H1 (cell line): ENCODE data around the gene SLIT3. TPM values are rescaled to one million over a fixed set of nuclear protein-coding genes. Genes with fewer than 3 reads are reported as not detected.

ENCODE experiments used
- CTCF ChIA-PET: fragments of 300-600 bp; sonication (Branson Sonifier 250); formaldehyde crosslinking; loops from one replicate; lab custom pipeline; 2021; ENCODE audit not compliant: partially characterized antibody; lab: Charles Lee
- POLR2A ChIA-PET: fragments of 300-600 bp; sonication (Branson Sonifier 250); formaldehyde crosslinking; loops from one replicate; lab custom pipeline; 2021; ENCODE audit warnings: inconsistent platforms; ENCODE audit not compliant: partially characterized antibody; lab: Charles Lee
- DNase-seq, 2 experiments: peaks; one replicate each; pipeline versions ENCODE4 v3.0.0 to v3.0.0-alpha.2; 2010 to 2022; ENCODE audit warnings: low spot score in 2 of 2, low read depth in 1 of 2, mixed read lengths in 1 of 2
- FAIRE-seq: peaks from 2 replicates; lab custom pipeline; 2011; peaks lifted over from hg19 to GRCh38; lab: Jason Lieb, UNC
- H2AFZ ChIP-seq: 2 replicates; pipeline ENCODE4 v1.8.1; 2012; ENCODE audit warnings: low read length, inconsistent platforms
- H2AK5ac ChIP-seq: 2 replicates; pipeline ENCODE4 v1.6.1; 2013; ENCODE audit warnings: low read depth, low read length
- H2BK120ac ChIP-seq: replicated peaks from 2 replicates; pipeline ENCODE3; 2013; ENCODE audit warnings: low read depth, low read length, inconsistent platforms
- H2BK12ac ChIP-seq: 2 replicates; pipeline ENCODE4 v1.6.1; 2013; ENCODE audit warnings: low read depth, low read length
- H2BK15ac ChIP-seq: 2 replicates; pipeline ENCODE4 v1.6.1; 2013; ENCODE audit warnings: low read length
- H2BK20ac ChIP-seq: 2 replicates; pipeline ENCODE4 v1.6.1; 2013; ENCODE audit warnings: low read length
- H2BK5ac ChIP-seq: 2 replicates; pipeline ENCODE4 v1.6.1; 2013; ENCODE audit warnings: low read depth, low read length
- H3K14ac ChIP-seq: 2 replicates; pipeline ENCODE4 v1.6.1; 2013; ENCODE audit warnings: inconsistent platforms; ENCODE audit not compliant: insufficient read length
- H3K18ac ChIP-seq: 2 replicates; pipeline ENCODE4 v1.6.1; 2013; ENCODE audit warnings: low read length; ENCODE audit errors: extremely low read depth
- H3K23ac ChIP-seq: 2 replicates; pipeline ENCODE4 v1.6.1; 2013; ENCODE audit warnings: inconsistent platforms; ENCODE audit not compliant: insufficient read length
- H3K23me2 ChIP-seq: 2 replicates; pipeline ENCODE4 v1.6.1; 2013; ENCODE audit warnings: low read depth, low read length
- H3K27ac ChIP-seq: 2 replicates; pipeline ENCODE4 v1.6.1; 2011; ENCODE audit warnings: low read depth, low read length, inconsistent platforms
- H3K27me3 ChIP-seq, 4 experiments: replicated peaks in 1 of 4; 1 replicate in 1 of 4; 2 replicates in 3 of 4; pipeline versions ENCODE4 v1.6.1 to v1.8.1; 2011 to 2013; ENCODE audit warnings: low read length in 3 of 4, mild to moderate bottlenecking in 3 of 4, inconsistent platforms in 2 of 4, mixed read lengths in 2 of 4, moderate library complexity in 1 of 4; ENCODE audit not compliant: control insufficient read depth in 3 of 4, insufficient read depth in 3 of 4; ENCODE audit errors: extremely low read depth in 1 of 4
- H3K36me3 ChIP-seq, 4 experiments: 2 replicates each; pipeline versions ENCODE4 v1.6.1 to v1.8.1; 2011 to 2013; ENCODE audit warnings: mild to moderate bottlenecking in 4 of 4, low read length in 3 of 4, moderate library complexity in 2 of 4, control low read depth in 1 of 4, inconsistent platforms in 1 of 4; ENCODE audit not compliant: insufficient read depth in 4 of 4, control insufficient read depth in 2 of 4
- H3K4ac ChIP-seq: replicated peaks from 2 replicates; pipeline ENCODE3; 2013; ENCODE audit warnings: low read length, low read depth, mixed read lengths, inconsistent platforms; ENCODE audit not compliant: insufficient read length
- H3K4me1 ChIP-seq, 4 experiments: replicated peaks in 1 of 4; 1 replicate in 1 of 4; 2 replicates in 3 of 4; pipeline versions ENCODE4 v1.6.1 to v1.8.1; 2011 to 2013; ENCODE audit warnings: low read length in 3 of 4, inconsistent platforms in 2 of 4, mixed read lengths in 1 of 4; ENCODE audit not compliant: insufficient read depth in 4 of 4, control insufficient read depth in 3 of 4
- H3K4me2 ChIP-seq, 2 experiments: 2 replicates each; pipeline versions ENCODE4 v1.6.1 to v1.8.1; 2011 to 2013; ENCODE audit warnings: low read depth in 2 of 2, low read length in 2 of 2, control low read depth in 1 of 2, inconsistent platforms in 1 of 2, mild to moderate bottlenecking in 1 of 2; ENCODE audit not compliant: insufficient read depth in 1 of 2
- H3K4me3 ChIP-seq, 4 experiments: fragments of 200-600, 300-600 bp in 1 of 4; sonication (generic), shearing (Covaris generic), sonication (Bioruptor Twin) in 1 of 4; 2 replicates each; pipeline versions ENCODE4 v1.5.1 to v1.8.1; 2011 to 2016; ENCODE audit warnings: low read length in 4 of 4, low read depth in 3 of 4, control low read depth in 2 of 4, inconsistent platforms in 2 of 4, mild to moderate bottlenecking in 2 of 4, mixed read lengths in 1 of 4, moderate library complexity in 1 of 4; ENCODE audit not compliant: insufficient read depth in 2 of 4; ENCODE audit errors: extremely low read depth in 1 of 4
- H3K56ac ChIP-seq: replicated peaks from 2 replicates; pipeline ENCODE3; 2013; ENCODE audit warnings: low read depth, mild to moderate bottlenecking, mixed read lengths, low read length, inconsistent platforms; ENCODE audit not compliant: insufficient read length
- H3K79me1 ChIP-seq: 2 replicates; pipeline ENCODE4 v1.6.1; 2013; ENCODE audit warnings: low read depth, low read length, control low read depth
- H3K79me2 ChIP-seq, 2 experiments: 2 replicates each; pipeline versions ENCODE4 v1.6.1 to v1.8.1; 2012 to 2013; ENCODE audit warnings: low read length in 2 of 2, mild to moderate bottlenecking in 2 of 2, inconsistent platforms in 1 of 2; ENCODE audit not compliant: insufficient read depth in 2 of 2, control insufficient read depth in 1 of 2
- H3K9ac ChIP-seq, 4 experiments: replicated peaks in 1 of 4; 1 replicate in 1 of 4; 2 replicates in 3 of 4; pipeline versions ENCODE4 v1.6.1 to v1.8.1; 2011 to 2013; ENCODE audit warnings: low read depth in 3 of 4, low read length in 3 of 4, control low read depth in 2 of 4, mild to moderate bottlenecking in 2 of 4, moderate library complexity in 2 of 4, inconsistent platforms in 1 of 4; ENCODE audit errors: extremely low read depth in 1 of 4
- H3K9me3 ChIP-seq, 2 experiments: 2 replicates each; pipeline versions ENCODE4 v1.6.1 to v1.8.1; 2012 to 2013; ENCODE audit warnings: mild to moderate bottlenecking in 2 of 2, moderate library complexity in 2 of 2, control low read depth in 1 of 2, inconsistent platforms in 1 of 2, low read depth in 1 of 2, low read length in 1 of 2, mixed read lengths in 1 of 2; ENCODE audit not compliant: insufficient read depth in 2 of 2
- H4K20me1 ChIP-seq, 2 experiments: replicated peaks in 1 of 2; 2 replicates each; pipeline versions ENCODE3 to v1.8.1; 2011 to 2013; ENCODE audit warnings: inconsistent platforms in 2 of 2, low read length in 2 of 2, mild to moderate bottlenecking in 1 of 2; ENCODE audit not compliant: insufficient read depth in 2 of 2, control insufficient read depth in 1 of 2
- H4K5ac ChIP-seq: 2 replicates; pipeline ENCODE4 v1.6.1; 2013; ENCODE audit warnings: low read length, low read depth, mixed read lengths, inconsistent platforms; ENCODE audit not compliant: insufficient read length
- H4K8ac ChIP-seq: 2 replicates; pipeline ENCODE4 v1.8.0; 2013; ENCODE audit warnings: mild to moderate bottlenecking, moderate library complexity, low read length, inconsistent platforms; ENCODE audit not compliant: insufficient read depth; ENCODE audit errors: extremely low read depth
- H4K91ac ChIP-seq: replicated peaks from 2 replicates; pipeline ENCODE3; 2013; ENCODE audit warnings: low read length, mixed read lengths, inconsistent platforms; ENCODE audit not compliant: insufficient read length
- EP300 ChIP-seq, 2 experiments: IDR thresholded peaks; 1 replicate in 1 of 2; 2 replicates in 1 of 2; pipeline ENCODE4 v1.6.1; 2011 to 2012; ENCODE audit warnings: low read depth in 2 of 2, low read length in 2 of 2, mild to moderate bottlenecking in 2 of 2, borderline replicate concordance in 1 of 2, inconsistent platforms in 1 of 2, moderate library complexity in 1 of 2
- JUND ChIP-seq: IDR thresholded peaks from 2 replicates; pipeline ENCODE4 v1.6.1; 2011; ENCODE audit warnings: mild to moderate bottlenecking, improper control_type of control experiment, low read length
- MAX ChIP-seq: IDR thresholded peaks from 2 replicates; pipeline ENCODE4 v1.6.1; 2012; ENCODE audit warnings: inconsistent platforms
- NRF1 ChIP-seq: IDR thresholded peaks from 2 replicates; pipeline ENCODE4 v1.6.1; 2011; ENCODE audit warnings: mild to moderate bottlenecking, low read depth, low read length, improper control_type of control experiment
- SAP30 ChIP-seq: fragments of 300-600 bp; sonication (generic); IDR thresholded peaks from 2 replicates; pipeline ENCODE4 v1.7.1; 2012; ENCODE audit warnings: low read length, moderate library complexity, mild to moderate bottlenecking, inconsistent platforms; ENCODE audit not compliant: insufficient read depth, insufficient replicate concordance
- WGBS, 2 experiments: shearing (Covaris generic) in 1 of 2; methylation state at CpG; one replicate each; pipeline versions ENCODE4 v1.1.6 to v1.1.7; 2013 to 2015; ENCODE audit warnings: low lambda C conversion rate in 2 of 2, mixed read lengths in 2 of 2, inconsistent platforms in 1 of 2, low coverage in 1 of 2, missing lambda C conversion rate in 1 of 2; ENCODE audit not compliant: insufficient replicate concordance in 2 of 2, insufficient coverage in 1 of 2, insufficient read length in 1 of 2; ENCODE audit errors: extremely low coverage in 1 of 2, missing lambda C conversion rate in 1 of 2; 5-methylcytosine and 5-hydroxymethylcytosine counted together
- polyA plus RNA-seq, 7 experiments: library from polyadenylated mRNA; depleted of rRNA in 3 of 7; stranded (reverse) in 5 of 7; unstranded in 2 of 7; fragments of >200 nt in 5 of 7; fragments of 200-250 nt in 2 of 7; gene quantifications; 1 replicate in 5 of 7; 2 replicates in 1 of 7; 4 replicates in 1 of 7; pipeline versions ENCODE4 v1.2.1 to v1.2.3, GENCODE V29; 2011 to 2013; ENCODE audit warnings: missing spikeins in 2 of 7, mixed read lengths in 2 of 7
- total RNA-seq: library from RNA; stranded (reverse); fragmentation: NEBNext Ultra II Directional; extraction: Animal tissue kit (Norgen Biotek cat#: 25700); gene quantifications from 2 replicates; pipeline ENCODE4 v1.2.1, GENCODE V29; 2021

SLIT3 gene
- total and polyA plus RNA-seq, 2 of the 8 experiments (the other 6 are each of a cell fraction or from before 2014, with no cell fraction given), result 1.1 to 1.2 TPM

GRCh38 chr5:168676501-168676900, 624.4 kb downstream of the SLIT3 start:
- DNase-seq (no peak), FAIRE-seq (no peak)
- POLR2A ChIA-PET, result interaction anchor here (0.6 kb wide), 1 partner anchor 381 kb away, joined by 3 read pairs; no protein-coding TSS in a partner anchor
- Histone ChIP-seq H3K27me3 (no peaks in the 10 kb centered on the region), H3K14ac (no peak overlapping the region), H3K9me3 (no peaks in the 10 kb centered on the region), H2BK120ac (no peak overlapping the region), H3K4me1 (no peaks in the 10 kb centered on the region; a peak in 1 of 7 replicates), H3K4me3 (no peak overlapping the region), H3K9ac (no peak overlapping the region), H3K23me2 (peaks cover 4% of the 10 kb centered on the region; the same call in 1 of the 2 replicates), H2BK5ac (no peak overlapping the region), H2BK15ac (no peak overlapping the region), H3K27ac (no peak overlapping the region), H2BK20ac (no peak overlapping the region), H3K79me2 (no peaks in the 10 kb centered on the region), H3K4ac (no peak overlapping the region), H3K18ac (no peak overlapping the region), H2BK12ac (no peak overlapping the region), H3K4me2 (no peak overlapping the region), H3K79me1 (no peaks in the 10 kb centered on the region), H2AFZ (no peak overlapping the region), H4K8ac (no peak overlapping the region), H3K23ac (no peak overlapping the region), H4K5ac (no peak overlapping the region), H3K36me3 (no peaks in the 10 kb centered on the region), H3K56ac (no peak overlapping the region), H2AK5ac (no peak overlapping the region), H4K20me1 (no peaks in the 10 kb centered on the region), H4K91ac (no peak overlapping the region)
- CTCF ChIA-PET, result interaction anchor here (0.7 kb wide), 1 partner anchor 22 kb away, joined by 3 read pairs; no protein-coding TSS in a partner anchor
- 77% methylated on average over 4 of the region's 4 CpGs; no CpG with 5 or more reads in 1 of the 2 experiments for WGBS, 2 experiments
- TF ChIP-seq SAP30, result no peak
- TF ChIP-seq NRF1, result no peak
- TF ChIP-seq EP300 (IDR thresholded peaks at IDR 0.05; ENCODE audit: borderline replicate concordance in 1 of 2, low read depth in 2 of 2, low read length in 2 of 2), result no peak
- TF ChIP-seq JUND, result no peak
- no peak for TF ChIP-seq MAX
